H9 (cell line): ENCODE data around the gene SENP7. TPM values are rescaled to one million over a fixed set of nuclear protein-coding genes. Genes with fewer than 3 reads are reported as not detected.

Experiments
- DNase-seq: peaks from one replicate; pipeline ENCODE4 v3.0.0-alpha.2; 2017
- H2AFZ ChIP-seq: one replicate; pipeline ENCODE4 v1.6.1; 2013; ENCODE audit warnings: mild to moderate bottlenecking, low read length, control low read depth, moderate library complexity
- H2AK5ac ChIP-seq: 2 replicates; pipeline ENCODE4 v1.6.1; 2013; ENCODE audit warnings: low read length, control low read depth, mixed read lengths; ENCODE audit not compliant: insufficient read length
- H2BK120ac ChIP-seq: one replicate; pipeline ENCODE4 v1.6.1; 2013; ENCODE audit warnings: low read depth, mild to moderate bottlenecking, low read length, control low read depth, inconsistent platforms; ENCODE audit not compliant: poor library complexity, severe bottlenecking
- H2BK12ac ChIP-seq: 2 replicates; pipeline ENCODE4 v1.6.1; 2013; ENCODE audit warnings: low read length, control low read depth, mixed read lengths, low read depth; ENCODE audit not compliant: insufficient read length
- H2BK15ac ChIP-seq: 2 replicates; pipeline ENCODE4 v1.6.1; 2013; ENCODE audit warnings: low read depth, low read length, control low read depth
- H2BK20ac ChIP-seq: one replicate; pipeline ENCODE4 v1.6.1; 2013; ENCODE audit warnings: low read depth, mild to moderate bottlenecking, low read length, control low read depth, inconsistent platforms; ENCODE audit not compliant: poor library complexity, severe bottlenecking
- H2BK5ac ChIP-seq: 2 replicates; pipeline ENCODE4 v1.6.1; 2013; ENCODE audit warnings: low read length, control low read depth, mixed read lengths; ENCODE audit not compliant: insufficient read length
- H3K14ac ChIP-seq: 2 replicates; pipeline ENCODE4 v1.6.1; 2013; ENCODE audit warnings: low read length, control low read depth; ENCODE audit not compliant: insufficient read depth
- H3K18ac ChIP-seq: 2 replicates; pipeline ENCODE4 v1.6.1; 2013; ENCODE audit warnings: low read depth, mild to moderate bottlenecking, mixed read lengths, low read length, control low read depth; ENCODE audit not compliant: insufficient read length
- H3K23ac ChIP-seq: 2 replicates; pipeline ENCODE4 v1.6.1; 2013; ENCODE audit warnings: low read length, control low read depth, mixed read lengths, low read depth; ENCODE audit not compliant: insufficient read length
- H3K23me2 ChIP-seq: 2 replicates; pipeline ENCODE4 v1.6.1; 2013; ENCODE audit warnings: low read depth, mild to moderate bottlenecking, mixed read lengths, low read length, control low read depth; ENCODE audit not compliant: insufficient read length, poor library complexity, severe bottlenecking
- H3K27ac ChIP-seq: 2 replicates; pipeline ENCODE4 v1.5.1; 2013; ENCODE audit warnings: low read length, control low read depth, mixed read lengths, low read depth; ENCODE audit not compliant: insufficient read length
- H3K27me3 ChIP-seq: 2 replicates; pipeline ENCODE4 v1.6.1; 2013; ENCODE audit warnings: low read length, control low read depth, inconsistent platforms; ENCODE audit not compliant: insufficient read depth
- H3K4ac ChIP-seq: 2 replicates; pipeline ENCODE4 v1.6.1; 2013; ENCODE audit warnings: low read depth, mild to moderate bottlenecking, control low read depth, inconsistent platforms, low read length, moderate library complexity
- H3K4me1 ChIP-seq: 2 replicates; pipeline ENCODE4 v1.6.1; 2013; ENCODE audit warnings: low read length, control low read depth, inconsistent platforms; ENCODE audit not compliant: insufficient read depth
- H3K4me2 ChIP-seq: 2 replicates; pipeline ENCODE4 v1.6.1; 2013; ENCODE audit warnings: low read length, control low read depth, mixed read lengths; ENCODE audit not compliant: insufficient read length, insufficient read depth
- H3K56ac ChIP-seq: 2 replicates; pipeline ENCODE4 v1.6.1; 2013; ENCODE audit warnings: low read depth, mild to moderate bottlenecking, mixed read lengths, low read length, control low read depth; ENCODE audit not compliant: insufficient read length
- H3K79me1 ChIP-seq: 2 replicates; pipeline ENCODE4 v1.6.1; 2013; ENCODE audit warnings: low read depth, mild to moderate bottlenecking, moderate library complexity, low read length, control low read depth, inconsistent platforms; ENCODE audit not compliant: insufficient read depth, poor library complexity, severe bottlenecking
- H3K79me2 ChIP-seq: 2 replicates; pipeline ENCODE4 v1.6.1; 2013; ENCODE audit warnings: low read length, control low read depth, inconsistent platforms; ENCODE audit not compliant: insufficient read depth
- H3K9ac ChIP-seq: 2 replicates; pipeline ENCODE4 v1.6.1; 2013; ENCODE audit warnings: low read length, control low read depth, mixed read lengths; ENCODE audit not compliant: insufficient read length; ENCODE audit errors: extremely low read depth
- H3K9me3 ChIP-seq: one replicate; pipeline ENCODE4 v1.6.1; 2013; ENCODE audit warnings: low read depth, low read length, inconsistent platforms; ENCODE audit not compliant: control insufficient read depth
- H3T11ph ChIP-seq: one replicate; pipeline ENCODE4 v1.6.1; 2013; ENCODE audit warnings: mild to moderate bottlenecking, low read length, control low read depth, inconsistent platforms
- H4K20me1 ChIP-seq: one replicate; pipeline ENCODE4 v1.6.1; 2013; ENCODE audit not compliant: control insufficient read depth, insufficient read length, insufficient read depth
- H4K5ac ChIP-seq: 2 replicates; pipeline ENCODE4 v1.6.1; 2013; ENCODE audit warnings: low read depth, mild to moderate bottlenecking, mixed read lengths, low read length, control low read depth; ENCODE audit not compliant: insufficient read length
- H4K8ac ChIP-seq: replicated peaks from 2 replicates; pipeline ENCODE4 v1.6.1; 2013; ENCODE audit warnings: low read length, control low read depth, mixed read lengths, low read depth; ENCODE audit not compliant: insufficient read length
- H4K91ac ChIP-seq: 2 replicates; pipeline ENCODE4 v1.6.1; 2013; ENCODE audit warnings: low read depth, mild to moderate bottlenecking, moderate library complexity, mixed read lengths, low read length, control low read depth; ENCODE audit not compliant: insufficient read length
- H3K27ac Mint-ChIP-seq, 3 experiments: 2 replicates in 2 of 3; 3 replicates in 1 of 3; pipeline ENCODE4 v1.8.0; 2020 to 2021; ENCODE audit warnings: mixed read lengths in 3 of 3, mild to moderate bottlenecking in 1 of 3, moderate library complexity in 1 of 3
- H3K27me3 Mint-ChIP-seq: 2 replicates; pipeline ENCODE4 v1.8.0; 2021; ENCODE audit warnings: low read depth, mild to moderate bottlenecking, moderate library complexity, mixed read lengths
- H3K36me3 Mint-ChIP-seq, 3 experiments: 2 replicates in 2 of 3; 3 replicates in 1 of 3; pipeline ENCODE4 v1.8.0; 2020 to 2021; ENCODE audit warnings: low read depth in 3 of 3, mixed read lengths in 3 of 3; ENCODE audit not compliant: insufficient read depth in 1 of 3
- H3K4me1 Mint-ChIP-seq, 2 experiments: 2 replicates each; pipeline ENCODE4 v1.8.0; 2020; ENCODE audit warnings: mixed read lengths in 2 of 2
- H3K4me3 Mint-ChIP-seq, 2 experiments: 2 replicates in 1 of 2; 3 replicates in 1 of 2; pipeline ENCODE4 v1.8.0; 2020 to 2021; ENCODE audit warnings: mild to moderate bottlenecking in 2 of 2, mixed read lengths in 2 of 2, moderate library complexity in 1 of 2
- H3K9me3 Mint-ChIP-seq, 2 experiments: 2 replicates in 1 of 2; 3 replicates in 1 of 2; pipeline ENCODE4 v1.8.0; 2020; ENCODE audit warnings: mild to moderate bottlenecking in 2 of 2, mixed read lengths in 2 of 2, moderate library complexity in 1 of 2
- total RNA-seq: library from RNA; stranded (reverse); gene quantifications from 2 replicates; pipeline ENCODE4 v1.2.1, GENCODE V29; 2021
- TF ChIP-seq, protein P1 (sequence below): fragments of 200-600 bp; sonication (generic); conservative IDR thresholded peaks from 3 replicates; pipeline ENCODE4 v1.8.0; 2021; ENCODE audit warnings: antibody characterized with exemption, mild to moderate bottlenecking

SENP7 gene
- total RNA-seq, 1 experiment from 2014 or later = 8.4 TPM

GRCh38 chr3:101454629-101455028 lies 58.4 kb downstream of the SENP7 start:
- H3K56ac ChIP-seq = no peak overlapping the region
- no peaks in the 10 kb centered on the region for H3K9me3 ChIP-seq
- no peaks in the 10 kb centered on the region for H3K23me2 ChIP-seq
- H3K9me3 Mint-ChIP-seq = peaks cover 0 to 2% of the 10 kb centered on the region in 2 experiments; a peak in 2 of 5 replicates
- H3K4ac ChIP-seq = no peak overlapping the region
- H4K5ac ChIP-seq = no peak overlapping the region
- TF ChIP-seq, protein P1, sequence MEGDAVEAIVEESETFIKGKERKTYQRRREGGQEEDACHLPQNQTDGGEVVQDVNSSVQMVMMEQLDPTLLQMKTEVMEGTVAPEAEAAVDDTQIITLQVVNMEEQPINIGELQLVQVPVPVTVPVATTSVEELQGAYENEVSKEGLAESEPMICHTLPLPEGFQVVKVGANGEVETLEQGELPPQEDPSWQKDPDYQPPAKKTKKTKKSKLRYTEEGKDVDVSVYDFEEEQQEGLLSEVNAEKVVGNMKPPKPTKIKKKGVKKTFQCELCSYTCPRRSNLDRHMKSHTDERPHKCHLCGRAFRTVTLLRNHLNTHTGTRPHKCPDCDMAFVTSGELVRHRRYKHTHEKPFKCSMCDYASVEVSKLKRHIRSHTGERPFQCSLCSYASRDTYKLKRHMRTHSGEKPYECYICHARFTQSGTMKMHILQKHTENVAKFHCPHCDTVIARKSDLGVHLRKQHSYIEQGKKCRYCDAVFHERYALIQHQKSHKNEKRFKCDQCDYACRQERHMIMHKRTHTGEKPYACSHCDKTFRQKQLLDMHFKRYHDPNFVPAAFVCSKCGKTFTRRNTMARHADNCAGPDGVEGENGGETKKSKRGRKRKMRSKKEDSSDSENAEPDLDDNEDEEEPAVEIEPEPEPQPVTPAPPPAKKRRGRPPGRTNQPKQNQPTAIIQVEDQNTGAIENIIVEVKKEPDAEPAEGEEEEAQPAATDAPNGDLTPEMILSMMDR = no peak
- H4K20me1 ChIP-seq = no peaks in the 10 kb centered on the region
- no peaks in the 10 kb centered on the region for H3K4me1 ChIP-seq
- no peak overlapping the region for H4K8ac ChIP-seq
- no peaks in the 10 kb centered on the region for H3K79me2 ChIP-seq
- H3K79me1 ChIP-seq = no peaks in the 10 kb centered on the region
- no peak overlapping the region for H2BK12ac ChIP-seq
- H3K18ac ChIP-seq = no peak overlapping the region
- H3K4me1 Mint-ChIP-seq = no peaks in the 10 kb centered on the region
- no peak overlapping the region for H2BK20ac ChIP-seq
- no peak overlapping the region for H2AFZ ChIP-seq
- no peak overlapping the region for H3K9ac ChIP-seq
- H2BK5ac ChIP-seq = no peak overlapping the region
- no peak overlapping the region for H3K4me3 Mint-ChIP-seq
- H2BK120ac ChIP-seq = no peak overlapping the region
- H3K23ac ChIP-seq = no peak overlapping the region
- DNase-seq = no peak
- H3K27me3 ChIP-seq = no peaks in the 10 kb centered on the region
- H3K27ac ChIP-seq = no peak overlapping the region
- no peak overlapping the region for H4K91ac ChIP-seq
- H3K27ac Mint-ChIP-seq = no peak overlapping the region
- H3T11ph ChIP-seq = no peak overlapping the region
- no peak overlapping the region for H3K14ac ChIP-seq
- H2AK5ac ChIP-seq = no peak overlapping the region
- H3K4me2 ChIP-seq = no peak overlapping the region
- no peaks in the 10 kb centered on the region for H3K27me3 Mint-ChIP-seq
- H2BK15ac ChIP-seq = no peak overlapping the region
- H3K36me3 Mint-ChIP-seq = peaks cover 0 to 2% (median 0%) of the 10 kb centered on the region in 3 experiments; a peak in 1 of 7 replicates
